GM12873 (cell line): ENCODE measurements around the gene PANK4.

ENCODE experiments used
- TF ChIP-seq, protein P1 (sequence below): IDR thresholded peaks from 2 replicates; pipeline ENCODE4 v1.5.1; 2012; ENCODE audit warnings: low read depth, mild to moderate bottlenecking, moderate library complexity, low read length, control low read depth; ENCODE audit not compliant: insufficient read depth; ENCODE audit errors: missing control alignments

Gene PANK4

DNA sequence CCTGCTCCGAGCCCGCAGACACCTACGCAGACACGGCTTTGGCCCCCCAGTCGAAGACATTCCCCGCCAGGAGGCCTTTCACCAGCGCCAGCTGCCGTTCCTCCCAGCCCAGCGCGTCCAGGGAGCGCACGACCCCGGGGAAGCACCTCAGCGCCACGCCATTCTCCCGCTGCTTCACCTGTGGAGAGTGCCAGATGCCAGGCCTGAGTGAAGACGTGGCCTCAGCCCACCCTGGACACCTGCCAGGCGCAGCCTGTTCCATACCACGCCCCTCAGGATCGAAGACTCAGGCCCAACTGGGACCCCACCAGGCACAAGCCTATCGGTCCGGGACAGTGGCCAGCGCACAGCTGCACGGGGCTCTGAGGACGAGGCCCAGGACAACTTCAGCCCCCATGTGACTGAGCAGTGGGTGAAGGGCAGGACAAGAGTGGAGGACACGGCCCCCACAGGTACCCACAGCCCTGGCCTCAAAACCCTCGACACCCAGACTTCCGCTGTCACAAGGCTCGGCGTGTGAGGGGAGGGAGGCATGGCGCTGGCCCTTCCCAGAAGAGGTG, 13.5 kb downstream of the PANK4 start:
- TF ChIP-seq, protein P1, sequence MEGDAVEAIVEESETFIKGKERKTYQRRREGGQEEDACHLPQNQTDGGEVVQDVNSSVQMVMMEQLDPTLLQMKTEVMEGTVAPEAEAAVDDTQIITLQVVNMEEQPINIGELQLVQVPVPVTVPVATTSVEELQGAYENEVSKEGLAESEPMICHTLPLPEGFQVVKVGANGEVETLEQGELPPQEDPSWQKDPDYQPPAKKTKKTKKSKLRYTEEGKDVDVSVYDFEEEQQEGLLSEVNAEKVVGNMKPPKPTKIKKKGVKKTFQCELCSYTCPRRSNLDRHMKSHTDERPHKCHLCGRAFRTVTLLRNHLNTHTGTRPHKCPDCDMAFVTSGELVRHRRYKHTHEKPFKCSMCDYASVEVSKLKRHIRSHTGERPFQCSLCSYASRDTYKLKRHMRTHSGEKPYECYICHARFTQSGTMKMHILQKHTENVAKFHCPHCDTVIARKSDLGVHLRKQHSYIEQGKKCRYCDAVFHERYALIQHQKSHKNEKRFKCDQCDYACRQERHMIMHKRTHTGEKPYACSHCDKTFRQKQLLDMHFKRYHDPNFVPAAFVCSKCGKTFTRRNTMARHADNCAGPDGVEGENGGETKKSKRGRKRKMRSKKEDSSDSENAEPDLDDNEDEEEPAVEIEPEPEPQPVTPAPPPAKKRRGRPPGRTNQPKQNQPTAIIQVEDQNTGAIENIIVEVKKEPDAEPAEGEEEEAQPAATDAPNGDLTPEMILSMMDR, result no peak

DNA sequence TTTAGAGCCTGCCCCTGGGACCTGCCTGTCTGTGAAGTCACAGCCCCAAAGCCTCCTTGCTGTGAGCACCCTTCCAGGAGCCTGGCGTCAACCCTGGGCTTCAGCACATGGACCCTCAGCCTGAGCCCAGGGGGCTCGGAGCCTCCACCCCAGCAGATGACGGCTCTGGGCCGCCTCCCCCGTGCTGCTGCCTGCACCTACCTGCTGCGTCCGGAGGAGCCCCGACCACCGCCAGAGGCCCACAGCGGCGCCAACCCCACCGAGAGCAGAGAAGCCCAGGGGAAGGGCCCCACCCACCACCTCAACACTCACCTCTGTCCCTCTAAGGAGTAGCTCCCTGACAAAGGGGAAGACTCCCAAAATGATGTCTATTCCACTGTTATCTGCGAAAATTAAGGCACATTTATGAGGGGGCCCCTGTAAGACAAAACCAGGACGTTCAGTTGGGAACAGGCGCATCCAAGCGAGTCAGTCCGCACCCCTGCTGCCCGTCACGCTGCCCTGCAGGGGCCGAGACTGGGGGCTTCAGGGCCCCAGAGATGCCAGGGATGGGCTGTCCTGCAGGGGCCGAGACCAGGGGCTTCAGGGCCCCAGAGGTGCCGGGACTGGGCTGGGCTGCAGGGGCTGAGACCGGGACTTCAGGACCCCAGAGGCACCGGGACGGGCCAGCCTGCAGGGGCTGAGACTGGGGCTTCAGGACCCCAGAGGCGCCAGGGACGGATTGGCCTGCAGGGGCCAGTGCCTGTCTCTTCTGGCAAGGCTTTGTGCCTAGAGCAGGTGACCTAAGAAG, 15.8 kb downstream of the PANK4 start:
- TF ChIP-seq, protein P1, result no peak

DNA sequence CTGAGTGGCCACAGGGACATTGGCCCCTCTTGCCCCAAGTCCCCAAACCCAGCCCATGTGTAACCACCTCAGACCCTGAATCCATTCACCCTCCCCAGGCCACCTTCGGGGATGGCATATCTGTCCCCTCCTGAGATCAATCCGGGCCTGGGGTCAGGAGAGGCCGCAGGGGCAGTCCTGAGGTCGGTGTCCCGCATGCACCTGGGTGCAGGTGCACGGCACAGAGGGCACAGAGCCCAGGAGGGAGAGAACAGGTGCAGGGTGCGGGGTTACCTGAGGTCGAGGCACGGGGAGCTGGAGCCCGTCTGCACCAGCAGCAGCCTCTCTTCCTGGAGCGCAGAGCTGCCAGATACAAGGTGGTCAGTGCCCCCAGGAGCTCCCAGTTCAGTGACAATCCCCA, 16.8 kb downstream of the PANK4 start:
- TF ChIP-seq, protein P1, result no peak

DNA sequence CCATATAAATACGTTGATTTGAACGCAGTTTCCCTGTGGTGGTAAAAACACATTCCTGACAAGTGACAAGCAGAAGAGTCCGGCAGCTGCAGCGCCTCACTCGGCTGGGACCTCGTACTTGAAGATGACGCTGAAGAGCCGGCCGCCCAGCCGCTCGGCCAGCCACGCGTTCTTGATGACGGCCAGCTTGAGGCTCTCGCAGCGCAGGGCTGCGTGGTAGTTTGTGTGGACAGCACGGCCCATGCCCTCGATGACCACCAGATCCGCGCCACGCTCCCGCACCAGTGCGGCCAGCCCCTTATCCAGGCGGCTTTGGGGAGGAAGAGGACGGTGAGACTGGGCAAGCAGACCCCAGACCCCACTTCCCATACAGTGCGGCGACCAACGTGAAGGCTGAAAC, 17.6 kb downstream of the PANK4 start:
- TF ChIP-seq, protein P1, result no peak

DNA sequence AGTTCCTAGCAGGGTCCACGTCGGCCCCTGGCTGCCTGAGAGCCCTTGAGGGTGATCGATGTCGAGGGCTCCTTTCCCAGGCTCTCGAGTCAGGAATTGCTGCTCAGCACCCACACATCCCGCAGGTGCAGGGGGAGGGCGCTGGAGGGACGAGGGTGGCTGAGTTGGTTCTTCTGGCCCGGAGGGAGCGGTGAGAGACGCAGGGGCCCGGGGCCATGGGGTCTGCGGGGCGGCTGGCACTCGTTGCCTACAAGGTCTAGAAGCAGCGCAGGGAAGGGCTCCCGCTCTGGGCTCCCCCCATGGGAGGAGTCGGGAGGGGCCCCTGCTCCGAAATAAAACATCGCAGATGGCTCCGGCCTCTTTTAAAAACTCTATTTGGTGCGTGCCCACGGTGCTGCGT, 18.2 kb downstream of the PANK4 start:
- TF ChIP-seq, protein P1, result no peak

DNA sequence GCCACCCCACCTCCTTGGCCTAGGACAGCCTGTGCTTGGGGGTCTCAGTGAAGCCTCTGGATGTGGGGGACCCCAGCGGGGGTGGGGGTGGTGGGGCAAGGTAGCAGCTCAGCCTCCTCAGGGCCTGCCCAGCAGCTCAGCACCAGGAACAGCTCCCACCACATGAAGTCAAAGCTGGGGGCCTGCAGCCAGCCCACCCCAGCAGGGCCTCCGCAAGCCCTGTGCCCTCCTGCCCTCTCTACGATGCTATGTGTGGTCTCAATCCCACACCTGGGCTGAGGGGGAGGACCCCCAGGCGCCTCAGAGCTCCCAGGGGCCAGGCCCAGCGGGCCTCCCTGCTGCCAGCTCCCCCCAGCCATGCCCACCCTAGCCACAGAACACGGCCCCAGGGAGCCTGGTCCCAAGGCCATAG, 18.6 kb downstream of the PANK4 start:
- TF ChIP-seq, protein P1, result no peak

DNA sequence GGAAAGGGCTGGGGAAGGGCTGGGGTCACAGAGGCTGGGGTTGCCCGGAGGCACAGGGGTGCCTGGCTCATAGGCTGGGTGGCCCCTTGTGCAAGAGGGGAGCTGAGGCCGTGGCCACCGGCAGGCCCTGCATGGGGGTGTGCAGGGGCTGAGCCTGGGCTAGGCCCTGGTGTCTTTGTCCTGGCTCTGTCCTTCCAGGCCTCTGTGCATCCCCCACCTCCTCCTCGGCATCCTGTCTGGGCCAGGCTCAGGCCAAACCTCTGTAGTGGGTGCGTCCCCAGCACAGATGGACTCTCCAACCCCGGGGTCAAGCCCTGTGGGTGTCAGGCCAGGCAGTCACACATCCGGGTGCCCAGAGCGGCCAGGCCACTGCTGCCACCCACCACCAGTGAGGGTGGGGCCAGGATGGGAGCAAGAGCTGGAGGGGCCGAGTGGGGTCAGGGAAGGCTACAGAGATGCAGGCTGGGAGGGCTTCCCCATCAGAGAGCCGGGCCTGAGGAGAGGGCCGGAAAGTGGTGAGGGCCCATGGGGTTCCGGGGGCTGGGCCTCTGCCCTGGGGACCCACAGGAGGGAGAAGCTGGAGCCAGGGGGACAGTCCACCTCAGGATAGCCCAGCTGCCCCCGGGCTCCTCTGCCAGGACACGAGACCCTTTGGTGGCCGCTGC, 19.4 kb downstream of the PANK4 start:
- TF ChIP-seq, protein P1, result no peak
